DND-41 (cell line): Measurements from ENCODE around the gene GALNT12.

Source experiments
- EZH2 ChIP-seq: IDR thresholded peaks from 3 replicates; pipeline ENCODE4 v1.6.1; 2012; ENCODE audit warnings: borderline replicate concordance, low read depth, mild to moderate bottlenecking, moderate library complexity, low read length, inconsistent platforms; ENCODE audit not compliant: severe bottlenecking
- TF ChIP-seq, protein P1 (sequence below): IDR thresholded peaks from 2 replicates; pipeline ENCODE4 v1.5.1; 2012; ENCODE audit warnings: borderline replicate concordance, low read length, moderate library complexity, mild to moderate bottlenecking; ENCODE audit not compliant: poor library complexity, severe bottlenecking; ENCODE audit errors: extremely low read depth

- TF ChIP-seq, protein P1, sequence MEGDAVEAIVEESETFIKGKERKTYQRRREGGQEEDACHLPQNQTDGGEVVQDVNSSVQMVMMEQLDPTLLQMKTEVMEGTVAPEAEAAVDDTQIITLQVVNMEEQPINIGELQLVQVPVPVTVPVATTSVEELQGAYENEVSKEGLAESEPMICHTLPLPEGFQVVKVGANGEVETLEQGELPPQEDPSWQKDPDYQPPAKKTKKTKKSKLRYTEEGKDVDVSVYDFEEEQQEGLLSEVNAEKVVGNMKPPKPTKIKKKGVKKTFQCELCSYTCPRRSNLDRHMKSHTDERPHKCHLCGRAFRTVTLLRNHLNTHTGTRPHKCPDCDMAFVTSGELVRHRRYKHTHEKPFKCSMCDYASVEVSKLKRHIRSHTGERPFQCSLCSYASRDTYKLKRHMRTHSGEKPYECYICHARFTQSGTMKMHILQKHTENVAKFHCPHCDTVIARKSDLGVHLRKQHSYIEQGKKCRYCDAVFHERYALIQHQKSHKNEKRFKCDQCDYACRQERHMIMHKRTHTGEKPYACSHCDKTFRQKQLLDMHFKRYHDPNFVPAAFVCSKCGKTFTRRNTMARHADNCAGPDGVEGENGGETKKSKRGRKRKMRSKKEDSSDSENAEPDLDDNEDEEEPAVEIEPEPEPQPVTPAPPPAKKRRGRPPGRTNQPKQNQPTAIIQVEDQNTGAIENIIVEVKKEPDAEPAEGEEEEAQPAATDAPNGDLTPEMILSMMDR, result no peak
- no peak for TF ChIP-seq EZH2
Measured at GRCh38 chr9:98810102-98810842, 2.8 kb downstream of the GALNT12 start.
